Brain microvascular endothelial cell (primary cell): Measurements from ENCODE around the gene DLGAP3.
A peak's percentile ranks its signal among the peaks of the same experiment; 100 is the strongest.

Experiments used
- DNase-seq: peaks from one replicate; pipeline ENCODE4 v3.0.0-alpha.2; 2020
- H3K27ac ChIP-seq: fragments of 250-450 bp; sonication (Bioruptor Pico); 2 replicates; pipeline ENCODE4 v1.5.1; 2020; ENCODE audit warnings: mild to moderate bottlenecking, moderate library complexity
- H3K27me3 ChIP-seq: fragments of 250-450 bp; sonication (Bioruptor Pico); replicated peaks from 2 replicates; pipeline ENCODE4 v1.5.1; 2020; ENCODE audit warnings: mild to moderate bottlenecking
- H3K36me3 ChIP-seq: fragments of 250-450 bp; sonication (Bioruptor Pico); replicated peaks from 2 replicates; pipeline ENCODE4 v1.5.1; 2020; ENCODE audit warnings: mild to moderate bottlenecking
- H3K4me3 ChIP-seq: 2 replicates; pipeline ENCODE4 v1.5.1; 2011; ENCODE audit warnings: low read depth, mild to moderate bottlenecking, control low read depth, low read length, moderate library complexity
- CTCF ChIP-seq: IDR thresholded peaks from 2 replicates; pipeline ENCODE4 v1.5.1; 2011; ENCODE audit warnings: low read depth, mild to moderate bottlenecking, moderate library complexity, low read length, control low read depth, inconsistent platforms; ENCODE audit errors: missing control alignments
- in situ Hi-C: cut with HindIII; loops from 2 replicates; pipeline ENCODE4 v1.10.0; 2017; ENCODE audit warnings: low sequenced_read_pairs, low pct_ligation_motif_present

Gene DLGAP3

DNA sequence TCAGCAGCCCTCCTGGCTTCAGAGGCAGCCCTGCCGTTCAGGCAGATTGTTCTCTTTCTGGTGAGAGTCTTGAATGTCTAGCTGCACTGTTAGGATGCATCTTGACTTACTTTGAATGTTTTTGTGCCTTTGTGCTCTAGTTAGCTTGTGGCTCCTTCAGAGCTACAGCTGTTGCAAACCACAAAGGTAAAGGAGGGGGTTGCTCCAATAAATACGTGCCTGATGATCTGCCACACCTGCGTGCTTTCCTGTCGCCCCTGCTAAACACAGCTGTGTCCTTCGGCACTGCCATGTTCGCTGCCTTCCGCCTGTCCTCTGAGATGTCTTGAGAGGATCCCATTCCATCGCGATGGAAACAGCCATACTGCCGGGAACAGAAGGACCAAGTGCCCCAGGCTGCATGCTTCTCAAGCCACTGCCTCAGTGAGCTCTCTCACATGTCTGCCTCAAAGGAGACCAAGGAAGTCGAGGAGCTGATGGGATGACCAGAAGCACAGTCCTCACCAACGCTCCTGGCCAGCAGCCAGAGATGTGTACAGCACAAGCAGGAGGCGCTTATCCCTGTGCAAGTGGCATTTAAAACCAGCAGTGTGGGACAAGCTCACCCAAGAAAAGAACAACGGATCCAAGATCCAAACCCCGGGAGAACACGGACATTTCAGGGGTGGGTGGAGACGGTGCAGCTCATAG, 57.9 kb downstream of the DLGAP3 start:
- in situ Hi-C loops, result no loop called here
- Histone ChIP-seq H3K4me3 (no peak overlapping the region), H3K27me3 (peaks cover 11% of the 10 kb centered on the region), H3K36me3 (no peaks in the 10 kb centered on the region), H3K27ac (no peak overlapping the region)
- DNase-seq, result no peak
- no peak for TF ChIP-seq CTCF

- Histone ChIP-seq H3K4me3 (no peak overlapping the region), H3K27me3 (peaks cover 11% of the 10 kb centered on the region), H3K27ac (no peak overlapping the region), H3K36me3 (no peaks in the 10 kb centered on the region)
- in situ Hi-C loops, result no loop called here
- no peak for DNase-seq
- TF ChIP-seq CTCF, result no peak
Observed at GRCh38 chr1:34870395-34870794, 59.1 kb downstream of the DLGAP3 start.

DNA sequence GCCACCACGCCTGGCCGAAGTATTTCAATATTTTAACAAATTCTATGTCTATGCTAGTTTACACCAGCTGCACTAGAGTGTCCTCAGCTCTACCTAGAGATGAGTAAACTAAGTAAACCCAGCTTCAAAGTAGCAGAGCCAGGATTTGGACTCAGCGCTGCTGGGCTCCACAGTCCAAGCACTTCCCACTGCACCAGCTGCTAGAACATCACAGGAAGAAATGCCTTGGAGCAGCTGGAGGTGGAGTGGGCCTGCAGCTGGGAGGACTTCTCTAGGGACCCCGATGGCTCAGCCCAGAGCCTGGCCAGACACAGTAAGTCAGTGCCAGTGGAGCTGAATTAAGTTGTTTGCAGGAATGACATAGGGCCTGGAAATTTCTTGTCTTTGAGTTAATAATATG, 59.7 kb downstream of the DLGAP3 start:
- TF ChIP-seq CTCF, result no peak
- H3K27ac ChIP-seq, result no peak overlapping the region
- in situ Hi-C loops, result no loop called here
- H3K4me3 ChIP-seq, result no peak overlapping the region
- peaks cover 11% of the 10 kb centered on the region for H3K27me3 ChIP-seq
- DNase-seq, result no peak
- no peaks in the 10 kb centered on the region for H3K36me3 ChIP-seq

GRCh38 chr1:34868230-34869049, 61.0 kb downstream of the DLGAP3 start:
- no peak overlapping the region for H3K27ac ChIP-seq
- no peak for DNase-seq
- H3K27me3 ChIP-seq, result peaks cover 11% of the 10 kb centered on the region
- TF ChIP-seq CTCF, result no peak
- H3K4me3 ChIP-seq, result no peak overlapping the region
- in situ Hi-C loops, result no loop called here
- no peaks in the 10 kb centered on the region for H3K36me3 ChIP-seq

- no peak overlapping the region for H3K27ac ChIP-seq
- no peak for TF ChIP-seq CTCF
- no peak for DNase-seq
- in situ Hi-C loops, result no loop called here
- no peaks in the 10 kb centered on the region for H3K36me3 ChIP-seq
- no peak overlapping the region for H3K4me3 ChIP-seq
- peaks cover 11% of the 10 kb centered on the region for H3K27me3 ChIP-seq
Observed at GRCh38 chr1:34867415-34867814, 62.0 kb downstream of the DLGAP3 start.

- no peaks in the 10 kb centered on the region for H3K36me3 ChIP-seq
- in situ Hi-C loops, result no loop called here
- H3K4me3 ChIP-seq, result peak overlapping the region; percentile 73
- no peak for TF ChIP-seq CTCF
- H3K27me3 ChIP-seq, result peaks cover 6% of the 10 kb centered on the region
- no peak for DNase-seq
- H3K27ac ChIP-seq, result no peak overlapping the region
Observed at GRCh38 chr1:34866762-34867109, 62.7 kb downstream of the DLGAP3 start.
